Prostate gland (tissue), 2 donors: ENCODE measurements around the gene ZNF385A. TPM values are rescaled to one million over a fixed set of nuclear protein-coding genes. Genes with fewer than 3 reads are reported as not detected.

Experiments used
- DNase-seq: peaks from one replicate; pipeline ENCODE4 v3.0.0-alpha.2; 2019; ENCODE audit warnings: low spot score
- H3K27ac ChIP-seq, 2 donors: fragments of 200-600 bp; sonication (generic); 2 replicates each; pipeline ENCODE4 v1.5.1; 2017 to 2019
- H3K27me3 ChIP-seq: fragments of 200-600 bp; sonication (generic); replicated peaks from 2 replicates; pipeline ENCODE4 v1.5.1; 2019; ENCODE audit not compliant: insufficient read depth
- H3K36me3 ChIP-seq, 2 donors: fragments of 200-600 bp; sonication (generic); 1 replicate in 1 of 2; 2 replicates in 1 of 2; pipeline versions ENCODE4 v1.5.1 to v1.8.1; 2017 to 2019
- H3K4me1 ChIP-seq: fragments of 200-600 bp; sonication (generic); replicated peaks from 2 replicates; pipeline ENCODE4 v1.5.1; 2019
- H3K4me3 ChIP-seq, 2 donors: fragments of 200-600 bp; sonication (generic); 2 replicates each; pipeline ENCODE4 v1.5.1; 2017 to 2019
- H3K9me3 ChIP-seq: fragments of 200-600 bp; sonication (generic); 2 replicates; pipeline ENCODE4 v1.5.1; 2017
- POLR2A ChIP-seq: fragments of 450-650 bp; IDR thresholded peaks from one replicate; pipeline ENCODE4 v1.6.1; 2016; ENCODE audit warnings: antibody characterized with exemption, mild to moderate bottlenecking
- POLR2AphosphoS5 ChIP-seq: sonication (generic); formaldehyde crosslinking; IDR thresholded peaks from one replicate; pipeline ENCODE4 v1.6.1; 2017; ENCODE audit warnings: antibody characterized with exemption
- WGBS: methylation state at CpG from one replicate; pipeline ENCODE4 v1.1.5; 2018; 5-methylcytosine and 5-hydroxymethylcytosine counted together
- intact Hi-C: fragments of 100-400 bp; cut with DNase I; formaldehyde crosslinking; loops from one replicate; pipeline ENCODE4 v1.14.2; 2022
- total RNA-seq, 2 donors: library from RNA; depleted of rRNA; stranded (reverse); fragments of >200 nt; gene quantifications; one replicate each; pipeline ENCODE4 v1.1.0, GENCODE V29; 2016
- TF ChIP-seq, protein P1 (sequence below), 4 experiments: fragments of 200-600 bp in 2 of 4; fragments of 450-650 bp in 2 of 4; sonication (generic) in 2 of 4; IDR thresholded peaks; 1 replicate in 3 of 4; 2 replicates in 1 of 4; pipeline ENCODE4 v1.5.1; 2016 to 2019; ENCODE audit warnings: antibody characterized with exemption in 4 of 4, mild to moderate bottlenecking in 2 of 4, moderate library complexity in 2 of 4

The ZNF385A gene
- total RNA-seq, 2 donors from 2014 or later, result 29.4 to 42.4 TPM

DNA sequence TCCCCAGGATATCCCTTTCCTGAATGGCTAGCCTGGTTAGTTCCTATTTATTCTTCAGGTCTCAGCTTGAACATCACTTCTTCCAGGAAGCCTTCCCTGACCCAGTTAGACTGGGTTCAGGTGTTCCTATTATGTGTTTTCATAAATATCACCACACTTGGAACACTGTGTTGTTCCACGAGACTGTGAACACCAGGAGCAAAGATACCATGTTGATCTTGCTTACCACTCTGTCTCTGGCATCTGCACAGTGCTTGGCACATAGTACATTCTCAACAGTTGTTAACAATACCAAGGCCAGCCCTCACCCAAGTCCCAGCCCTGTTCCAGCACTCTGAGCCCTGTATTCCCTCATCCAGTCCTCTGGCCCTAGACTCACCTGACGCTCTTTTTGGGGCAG, 13.7 kb upstream of the ZNF385A start:
- Histone ChIP-seq H3K4me3 (no peak overlapping the region), H3K36me3 (peaks cover 4 to 16% of the 10 kb centered on the region in 2 donors), H3K27ac (no peak overlapping the region), H3K4me1 (no peaks in the 10 kb centered on the region), H3K9me3 (no peaks in the 10 kb centered on the region), H3K27me3 (no peaks in the 10 kb centered on the region)
- intact Hi-C loops, result no loop called here
- TF ChIP-seq POLR2AphosphoS5 (no peak), POLR2A (no peak)
- TF ChIP-seq, protein P1, sequence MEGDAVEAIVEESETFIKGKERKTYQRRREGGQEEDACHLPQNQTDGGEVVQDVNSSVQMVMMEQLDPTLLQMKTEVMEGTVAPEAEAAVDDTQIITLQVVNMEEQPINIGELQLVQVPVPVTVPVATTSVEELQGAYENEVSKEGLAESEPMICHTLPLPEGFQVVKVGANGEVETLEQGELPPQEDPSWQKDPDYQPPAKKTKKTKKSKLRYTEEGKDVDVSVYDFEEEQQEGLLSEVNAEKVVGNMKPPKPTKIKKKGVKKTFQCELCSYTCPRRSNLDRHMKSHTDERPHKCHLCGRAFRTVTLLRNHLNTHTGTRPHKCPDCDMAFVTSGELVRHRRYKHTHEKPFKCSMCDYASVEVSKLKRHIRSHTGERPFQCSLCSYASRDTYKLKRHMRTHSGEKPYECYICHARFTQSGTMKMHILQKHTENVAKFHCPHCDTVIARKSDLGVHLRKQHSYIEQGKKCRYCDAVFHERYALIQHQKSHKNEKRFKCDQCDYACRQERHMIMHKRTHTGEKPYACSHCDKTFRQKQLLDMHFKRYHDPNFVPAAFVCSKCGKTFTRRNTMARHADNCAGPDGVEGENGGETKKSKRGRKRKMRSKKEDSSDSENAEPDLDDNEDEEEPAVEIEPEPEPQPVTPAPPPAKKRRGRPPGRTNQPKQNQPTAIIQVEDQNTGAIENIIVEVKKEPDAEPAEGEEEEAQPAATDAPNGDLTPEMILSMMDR (IDR thresholded peaks at IDR 0.05), result no peak
- 87% methylated on average over 2 of the region's 2 CpGs for WGBS
- DNase-seq, result no peak

DNA sequence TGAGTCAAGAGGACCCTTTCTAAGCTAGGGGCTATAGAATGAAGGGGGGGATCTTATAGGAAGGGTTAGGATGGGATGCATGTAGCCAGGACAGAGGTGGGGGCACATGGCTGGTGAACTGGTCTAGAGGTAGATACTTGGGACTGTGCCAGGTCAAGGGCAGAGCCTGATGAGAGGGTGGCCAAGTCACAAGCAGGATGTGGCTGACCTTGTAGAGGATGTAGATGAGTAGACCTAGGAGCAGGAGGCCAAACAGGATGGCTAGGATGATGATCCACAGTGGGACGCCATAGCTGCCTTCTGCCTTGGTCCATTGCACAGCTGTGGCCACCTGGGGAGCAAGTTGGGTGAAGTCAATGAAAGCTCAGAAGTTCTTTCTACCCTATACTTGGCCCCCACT, 12.6 kb upstream of the ZNF385A start:
- no peaks in the 10 kb centered on the region for H3K9me3 ChIP-seq
- H3K27ac ChIP-seq, result no peak overlapping the region
- H3K4me1 ChIP-seq, result no peaks in the 10 kb centered on the region
- H3K27me3 ChIP-seq, result no peaks in the 10 kb centered on the region
- H3K4me3 ChIP-seq, result no peak overlapping the region
- TF ChIP-seq POLR2AphosphoS5, result no peak
- no peak for TF ChIP-seq POLR2A
- TF ChIP-seq, protein P1 (IDR thresholded peaks at IDR 0.05), result no peak
- peaks cover 4 to 12% of the 10 kb centered on the region in 2 donors for H3K36me3 ChIP-seq
- no peak for DNase-seq
- intact Hi-C loops, result no loop called here
- WGBS, result 89% methylated on average over 1 of the region's 1 CpG

DNA sequence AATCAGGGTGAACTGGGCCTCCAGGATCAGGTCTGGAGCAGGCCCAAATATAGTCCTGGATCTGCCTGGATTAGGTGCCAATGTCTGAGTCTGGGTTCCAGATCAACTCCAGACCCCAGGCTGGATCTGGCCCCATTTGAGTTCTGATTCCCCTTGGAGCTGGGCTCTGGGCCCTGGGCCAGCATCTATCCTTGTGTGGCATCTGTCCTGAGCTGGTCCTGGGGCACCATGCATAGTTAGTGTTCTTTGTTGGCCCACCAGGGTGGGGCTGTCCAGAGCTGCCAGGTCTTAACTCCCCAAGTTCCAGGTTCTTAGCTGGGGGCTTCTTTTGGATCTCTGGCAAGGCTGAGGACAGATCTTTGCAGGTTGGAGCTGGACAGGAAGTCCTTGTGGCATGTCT, 11.0 kb upstream of the ZNF385A start:
- H3K9me3 ChIP-seq, result no peaks in the 10 kb centered on the region
- no peak for DNase-seq
- no peaks in the 10 kb centered on the region for H3K27me3 ChIP-seq
- no peak for TF ChIP-seq POLR2A
- H3K36me3 ChIP-seq, result peaks cover 4 to 10% of the 10 kb centered on the region in 2 donors
- no peak overlapping the region for H3K4me3 ChIP-seq
- intact Hi-C loops, result no loop called here
- no peaks in the 10 kb centered on the region for H3K4me1 ChIP-seq
- no peak overlapping the region for H3K27ac ChIP-seq

DNA sequence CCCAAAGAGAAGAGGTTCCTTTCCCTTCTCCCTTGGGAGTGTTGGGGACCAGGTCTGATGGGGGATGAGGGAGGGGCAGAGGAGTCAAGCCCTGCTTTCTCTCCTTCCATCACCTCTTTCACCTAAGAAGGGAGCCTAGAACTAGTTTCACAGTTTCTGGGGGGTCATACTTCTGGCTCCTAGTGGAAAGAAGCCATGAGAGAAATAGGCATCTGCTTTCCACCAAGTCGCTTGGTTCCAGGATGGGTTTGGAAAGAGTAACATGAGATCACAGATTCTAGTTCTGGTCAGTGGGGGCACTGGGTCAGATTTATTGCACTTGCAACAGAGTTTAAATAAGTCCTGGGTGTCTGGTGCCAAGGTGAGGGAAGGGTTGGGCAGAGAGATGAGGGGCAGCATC, 10.5 kb upstream of the ZNF385A start:
- intact Hi-C loops, result no loop called here

DNA sequence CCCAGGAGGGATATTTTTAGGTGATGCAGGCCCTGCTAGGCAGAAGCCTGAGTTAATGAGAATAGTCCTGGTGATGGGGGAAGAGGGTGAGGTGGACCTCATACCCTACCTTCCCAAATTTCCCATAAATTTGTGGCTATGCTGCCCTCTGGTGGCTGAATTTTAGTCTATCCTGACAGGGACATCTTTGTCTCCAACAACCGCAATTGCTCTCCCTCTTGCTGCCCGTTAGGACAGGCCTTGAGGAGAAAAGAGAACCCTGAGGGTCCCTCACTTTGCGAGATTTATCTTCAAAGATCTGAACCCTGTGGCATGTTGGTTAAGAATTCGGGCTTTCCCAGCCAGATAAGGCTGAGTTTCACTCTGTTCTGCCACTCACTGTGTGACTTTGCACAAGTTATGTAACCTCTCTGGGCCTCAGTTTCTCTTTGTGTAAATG, 9.8 kb upstream of the ZNF385A start:
- no peak overlapping the region for H3K4me3 ChIP-seq
- intact Hi-C loops, result no loop called here
- H3K27ac ChIP-seq, result no peak overlapping the region
- DNase-seq, result peak; percentile 67
- TF ChIP-seq POLR2AphosphoS5 (peak; percentile 51), POLR2A (no peak)
- TF ChIP-seq, protein P1 (IDR thresholded peaks at IDR 0.05), result peak; percentile 62 to 80 (median 74)
- H3K9me3 ChIP-seq, result no peaks in the 10 kb centered on the region
- H3K27me3 ChIP-seq, result no peaks in the 10 kb centered on the region
- 19% methylated on average over 4 of the region's 4 CpGs for WGBS
- H3K36me3 ChIP-seq, result peaks cover 4 to 8% of the 10 kb centered on the region in 2 donors
- H3K4me1 ChIP-seq, result no peaks in the 10 kb centered on the region

More for the DNA sequence above, 10.5 kb upstream of the ZNF385A start:
- no peaks in the 10 kb centered on the region for H3K27me3 ChIP-seq
- H3K27ac ChIP-seq, result no peak overlapping the region
- no peaks in the 10 kb centered on the region for H3K9me3 ChIP-seq
- 90% methylated on average over 1 of the region's 1 CpG for WGBS
- H3K4me3 ChIP-seq, result no peak overlapping the region
- H3K4me1 ChIP-seq, result no peaks in the 10 kb centered on the region
- DNase-seq, result no peak
- H3K36me3 ChIP-seq, result peaks cover 4 to 8% of the 10 kb centered on the region in 2 donors
- TF ChIP-seq, protein P1 (IDR thresholded peaks at IDR 0.05), result no peak
